Kasumi-1 (cell line): ENCODE results near the gene GALNT7.

ENCODE experiments used
- DNase-seq, 2 experiments: peaks; one replicate each; lab custom pipeline; 2025; lab: John Stamatoyannopoulos, UW

GALNT7 gene

DNA sequence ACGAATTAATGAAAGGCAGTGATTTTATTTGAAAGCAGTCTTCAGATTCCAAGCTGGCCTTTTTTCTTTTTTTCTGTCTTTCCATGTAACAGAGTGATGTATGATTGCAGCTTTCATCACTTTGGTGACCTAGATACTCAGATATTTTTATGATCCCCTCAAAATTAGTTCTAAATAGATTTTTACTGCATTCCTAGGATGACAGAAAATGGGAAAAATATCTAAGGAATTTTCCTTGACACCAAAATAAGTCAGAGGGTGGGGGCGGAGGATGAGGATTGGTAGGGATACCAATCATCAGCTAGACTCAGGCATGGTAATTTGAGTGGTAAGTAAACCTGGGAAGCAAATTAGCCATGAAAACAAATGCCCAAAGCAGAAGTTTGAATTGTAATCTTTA lies 177.5 kb downstream of the GALNT7 start:
- no peak for DNase-seq

DNA sequence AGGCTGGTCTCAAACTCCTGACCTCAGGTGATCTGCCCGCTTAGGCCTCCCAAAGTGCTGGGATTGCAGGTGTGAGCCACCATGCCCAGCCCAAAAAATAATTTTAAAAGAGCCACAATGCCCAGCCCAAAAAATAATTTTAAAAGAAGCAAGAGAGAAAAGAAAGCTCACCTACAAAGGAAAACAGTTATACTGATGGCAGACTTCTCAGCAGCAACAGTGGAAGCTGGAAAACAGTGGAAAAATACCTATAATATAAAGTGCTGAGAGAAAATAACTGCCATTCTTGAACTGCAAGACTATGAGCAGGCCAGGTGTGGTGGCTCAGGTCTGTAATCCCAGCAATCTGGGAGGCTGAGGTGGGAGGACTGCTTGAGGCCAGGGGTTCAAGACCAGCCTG lies 178.9 kb downstream of the GALNT7 start:
- DNase-seq: no peak

DNA sequence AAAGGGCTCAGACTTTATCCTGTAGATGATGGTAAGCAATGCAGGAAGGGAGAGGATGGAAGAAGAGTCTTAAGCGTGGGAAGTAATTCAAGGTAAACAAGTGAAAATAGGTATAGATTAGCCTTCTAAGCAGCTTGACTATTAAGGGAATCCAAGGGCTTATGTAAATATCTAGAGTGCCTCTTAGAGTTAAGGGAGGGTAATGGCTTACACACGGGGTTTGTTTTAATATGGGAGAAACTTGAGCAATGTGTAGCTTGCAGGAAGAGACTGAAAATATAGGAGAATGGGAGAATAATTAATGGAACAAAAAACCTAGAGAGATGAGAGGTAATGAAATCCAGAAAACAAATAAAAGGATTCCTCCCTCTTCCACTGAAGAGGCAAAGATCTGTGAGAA lies 189.3 kb downstream of the GALNT7 start:
- DNase-seq: no peak

DNA sequence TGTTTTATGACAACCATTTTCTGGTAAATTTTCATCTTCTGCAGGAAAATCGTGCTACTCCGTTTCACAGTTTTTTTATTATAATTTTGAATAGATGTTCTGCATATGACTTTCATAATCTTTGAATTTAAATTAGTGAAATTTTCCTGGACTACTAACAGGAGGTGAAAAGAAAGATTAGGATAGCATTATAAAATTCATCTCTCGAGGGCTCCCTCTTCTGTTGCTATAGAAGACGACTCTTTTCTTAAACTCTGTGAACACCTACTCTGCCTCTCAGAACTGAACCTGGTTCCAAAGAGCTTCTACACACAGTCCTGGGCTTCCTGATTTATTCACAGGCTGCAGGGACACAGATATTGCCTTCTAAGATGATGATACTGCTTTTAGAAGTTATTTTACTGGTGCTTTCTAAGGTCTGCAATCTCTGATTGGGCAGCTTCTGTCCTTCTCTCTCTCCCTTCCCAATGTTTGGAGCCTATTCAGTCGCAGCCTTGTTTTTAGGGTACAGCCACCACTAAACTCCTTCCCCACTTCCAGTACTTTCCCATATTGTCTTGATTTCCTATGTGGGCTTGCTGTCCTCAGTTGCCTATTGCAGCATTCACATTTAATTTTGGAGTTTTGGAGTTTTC lies 192.1 kb downstream of the GALNT7 start:
- DNase-seq: peak; percentile 44 to 77

DNA sequence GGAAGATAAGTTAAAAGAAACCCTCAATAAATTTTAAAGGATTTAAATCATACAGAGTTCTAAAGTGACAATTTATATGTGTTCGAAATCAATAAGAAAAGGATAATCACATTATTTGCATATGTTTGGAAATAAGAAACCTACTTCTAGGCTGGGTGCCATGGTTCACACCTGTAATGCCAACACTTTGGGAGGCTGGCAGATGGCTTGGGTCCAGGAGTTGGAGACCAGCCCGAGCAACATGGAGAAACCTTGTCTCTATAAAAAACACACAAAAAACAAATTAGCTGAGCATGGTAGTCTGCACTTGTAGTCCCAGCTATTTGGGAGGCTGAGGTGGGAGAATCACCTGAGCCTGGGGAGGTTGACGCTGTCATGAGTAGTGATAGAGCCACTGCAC lies 194.1 kb downstream of the GALNT7 start:
- no peak for DNase-seq

DNA sequence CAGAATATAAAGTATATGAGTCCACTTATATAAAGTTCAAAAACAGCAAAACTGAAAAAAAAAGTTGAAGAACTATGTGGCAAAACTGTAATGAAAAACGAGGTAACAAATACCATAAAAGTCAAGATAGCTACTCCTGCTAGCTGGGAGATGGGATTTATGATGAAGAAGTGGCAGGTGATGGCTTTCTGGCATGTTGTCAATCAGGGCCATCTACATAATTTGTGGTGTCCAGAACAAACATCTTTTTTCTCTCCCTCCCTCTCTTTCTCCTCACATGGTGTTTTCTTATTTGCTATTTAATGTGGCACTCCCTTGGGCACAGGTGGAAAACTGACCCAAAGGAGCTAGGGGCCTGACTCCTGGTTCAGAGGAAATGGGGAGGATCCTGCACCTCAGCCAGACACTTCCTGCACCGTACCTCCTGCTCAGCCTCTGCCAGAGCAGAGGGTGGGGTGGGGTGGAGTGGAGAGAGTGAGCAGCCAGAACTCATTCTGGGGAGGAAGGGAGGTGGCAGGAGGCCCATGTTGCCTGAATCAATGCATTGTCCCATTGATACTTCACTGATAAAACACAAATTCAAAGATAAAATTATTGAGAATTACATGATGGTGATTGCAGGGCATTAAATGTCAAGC lies 196.9 kb downstream of the GALNT7 start:
- peak; percentile 41 to 45 for DNase-seq

DNA sequence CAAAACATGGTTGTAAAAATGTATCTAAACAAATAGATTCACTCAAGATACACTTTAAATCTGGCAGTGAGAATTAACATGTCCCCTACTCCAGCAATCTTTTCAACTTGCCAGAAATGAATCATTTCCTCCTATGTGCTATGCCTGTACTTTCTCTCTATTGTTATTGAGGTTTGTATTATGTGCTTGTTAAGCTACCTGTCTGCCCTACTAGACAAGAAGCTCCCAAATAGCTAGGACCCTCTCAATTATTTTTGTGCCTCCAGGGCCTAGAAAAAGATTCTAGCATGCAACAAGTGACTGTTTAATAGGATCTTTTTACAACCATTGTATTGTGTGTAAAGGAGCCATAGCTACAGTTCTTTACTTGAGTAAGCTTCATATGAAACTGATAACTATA lies 198.7 kb downstream of the GALNT7 start:
- DNase-seq: peak; percentile 22 to 43

DNA sequence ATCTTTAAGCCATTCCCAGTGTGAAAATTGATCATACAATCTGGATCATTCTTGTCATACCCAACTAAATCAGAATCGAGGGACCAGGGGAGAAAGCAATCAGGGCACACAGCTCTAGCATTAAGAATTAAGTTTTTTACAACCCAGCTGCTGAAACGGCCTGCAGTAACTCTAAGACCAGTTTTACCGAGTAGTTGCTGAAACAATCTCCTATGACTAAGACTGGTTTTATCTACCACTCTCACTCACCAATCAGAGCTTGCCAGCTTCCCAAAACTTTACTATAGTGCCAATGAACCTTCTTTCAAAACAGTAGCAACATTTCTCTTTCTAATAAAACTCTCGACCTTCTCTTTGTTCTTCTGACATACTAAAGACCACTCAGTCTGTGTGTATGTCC lies 199.3 kb downstream of the GALNT7 start:
- DNase-seq: no peak

DNA sequence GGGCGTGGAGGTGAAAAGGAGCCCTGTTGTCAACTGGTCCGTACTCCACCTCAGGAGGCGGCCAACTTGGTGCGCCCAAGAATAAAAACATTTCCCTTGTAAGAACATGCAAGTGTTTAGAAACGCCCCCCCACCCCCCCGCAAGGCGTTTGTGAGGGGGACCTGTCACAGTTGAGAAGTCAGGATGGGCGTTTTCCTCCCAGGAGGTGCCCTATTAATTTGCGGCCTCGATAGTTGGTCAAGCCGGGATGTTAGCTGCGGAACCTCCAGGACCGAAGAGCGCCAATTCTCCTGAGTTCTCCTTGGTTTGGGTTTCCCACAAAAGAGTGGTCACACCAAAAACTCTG lies 201.5 kb downstream of the GALNT7 start:
- no peak for DNase-seq

DNA sequence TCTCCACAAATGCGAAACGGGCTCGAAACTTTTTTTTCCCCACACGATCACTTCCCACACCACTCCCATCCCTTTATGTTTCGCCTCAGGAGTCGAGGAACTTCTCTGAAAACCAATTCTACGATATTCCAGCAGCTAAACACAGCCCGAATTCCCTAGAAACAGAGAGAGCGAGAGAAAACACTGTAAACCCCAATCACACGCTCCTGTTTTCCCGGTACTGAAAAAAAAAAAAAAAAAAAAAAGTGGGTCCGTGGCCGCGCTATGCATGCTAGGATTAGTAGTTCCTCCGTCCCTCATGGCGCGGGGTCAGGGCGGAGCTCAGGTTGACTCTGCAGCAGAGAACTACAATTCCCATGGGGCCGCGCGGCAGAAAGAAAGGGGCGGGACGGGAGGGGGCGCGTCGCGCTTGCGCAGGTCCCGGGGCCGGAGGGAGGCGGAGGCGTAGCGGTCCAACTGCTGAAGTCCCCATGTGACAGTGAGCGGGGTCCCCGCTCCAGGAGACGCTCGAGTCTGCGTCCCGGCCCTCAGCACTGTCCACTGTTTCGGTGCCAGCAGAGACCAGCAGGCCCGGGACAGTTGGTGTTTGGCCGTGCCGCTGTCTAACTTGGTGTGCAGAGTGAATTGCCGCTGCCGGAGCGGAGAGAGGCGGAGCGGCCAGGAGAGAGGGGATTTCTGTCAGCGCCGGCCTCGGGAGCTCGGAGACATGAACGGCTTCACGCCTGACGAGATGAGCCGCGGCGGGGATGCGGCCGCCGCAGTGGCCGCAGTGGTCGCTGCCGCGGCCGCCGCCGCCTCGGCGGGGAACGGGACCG lies 202.1 kb downstream of the GALNT7 start, which contains the start of gene SAP30:
Gene SAP30 (plus strand): TSS at position 478 of the 815 bp plus-strand sequence. CDS start 229 bp downstream, at position 707.
- peak; percentile 94 to 98 for DNase-seq

DNA sequence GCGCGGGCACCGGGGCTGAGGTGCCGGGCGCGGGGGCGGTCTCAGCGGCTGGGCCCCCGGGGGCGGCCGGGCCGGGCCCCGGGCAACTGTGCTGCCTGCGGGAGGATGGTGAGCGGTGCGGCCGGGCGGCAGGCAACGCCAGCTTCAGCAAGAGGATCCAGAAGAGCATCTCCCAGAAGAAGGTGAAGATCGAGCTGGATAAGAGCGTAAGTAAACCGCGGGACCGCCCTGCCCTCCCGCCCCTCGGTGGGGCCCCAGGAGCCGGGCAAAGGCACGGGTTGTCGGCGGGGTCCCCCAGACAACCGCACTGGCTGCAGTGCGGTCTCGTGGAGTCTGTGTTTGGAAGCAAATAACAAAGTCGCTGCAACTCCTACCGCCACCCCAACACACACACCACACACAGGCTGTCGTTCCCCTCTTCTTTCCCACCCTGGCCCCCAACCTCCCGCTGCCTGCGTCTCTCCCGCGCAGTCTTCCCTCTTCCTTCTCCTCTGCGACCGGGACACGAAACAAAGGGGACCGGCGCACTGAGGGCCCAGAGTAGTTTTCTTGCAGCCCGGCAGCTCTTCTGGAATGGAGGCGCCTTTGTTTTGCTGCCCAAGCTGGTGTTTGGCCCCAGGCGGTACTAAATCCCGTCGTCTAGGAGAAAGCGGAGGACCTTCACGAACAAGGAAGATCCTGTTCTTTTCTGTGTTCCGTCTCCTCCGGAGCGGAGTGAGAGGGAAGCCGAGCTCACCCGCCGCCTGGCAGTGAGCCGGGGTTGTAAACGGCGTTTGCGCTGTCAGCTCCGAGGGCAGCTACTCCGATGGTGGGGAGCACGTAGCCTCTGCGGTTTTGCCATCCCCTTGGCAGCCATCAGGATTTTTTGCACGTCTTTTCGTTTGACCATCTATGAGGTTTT lies 202.9 kb downstream of the GALNT7 start:
- peak; percentile 55 to 81 for DNase-seq
